ENCODE data around the gene ZNF862. TPM values are rescaled to one million over a fixed set of nuclear protein-coding genes. Genes with fewer than 3 reads are reported as not detected.

Gene ZNF862
- total and polyA plus RNA-seq, 10 of the 15 experiments (the other 5 are each of a cell fraction or from before 2014, with no cell fraction given): 0.49 to 7.7 (median 3.5) TPM

DNA sequence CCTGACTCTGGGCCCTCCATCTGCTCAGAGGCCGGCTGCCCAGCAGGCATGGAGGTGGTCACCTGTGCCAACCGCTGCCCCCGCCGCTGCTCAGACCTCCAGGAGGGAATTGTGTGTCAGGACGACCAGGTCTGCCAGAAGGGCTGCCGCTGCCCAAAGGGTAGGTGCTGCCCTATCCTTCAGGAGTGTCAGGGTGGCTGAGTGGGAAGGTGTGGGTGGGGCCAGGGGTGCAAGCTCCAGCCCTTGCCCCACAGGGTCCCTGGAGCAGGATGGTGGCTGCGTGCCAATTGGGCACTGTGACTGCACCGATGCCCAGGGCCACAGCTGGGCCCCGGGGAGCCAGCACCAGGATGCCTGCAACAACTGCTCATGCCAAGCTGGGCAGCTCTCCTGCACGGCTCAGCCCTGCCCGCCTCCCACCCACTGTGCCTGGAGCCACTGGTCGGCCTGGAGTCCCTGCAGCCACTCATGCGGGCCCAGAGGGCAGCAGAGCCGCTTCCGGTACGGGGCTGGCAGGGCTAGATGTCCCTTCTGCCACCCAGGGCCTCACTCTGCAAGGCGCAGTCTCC lies 17.5 kb upstream of the ZNF862 start:
- intact Hi-C loops (cut with micrococcal nuclease; ENCODE audit: unreplicated experiment) (no loop called here), in situ Hi-C loops (cut with MboI) (no loop called here)
- no peak overlapping the region for H3K27ac ChIP-seq (ENCODE audit: control insufficient read depth, insufficient read depth)
- TF ChIP-seq, protein P1, sequence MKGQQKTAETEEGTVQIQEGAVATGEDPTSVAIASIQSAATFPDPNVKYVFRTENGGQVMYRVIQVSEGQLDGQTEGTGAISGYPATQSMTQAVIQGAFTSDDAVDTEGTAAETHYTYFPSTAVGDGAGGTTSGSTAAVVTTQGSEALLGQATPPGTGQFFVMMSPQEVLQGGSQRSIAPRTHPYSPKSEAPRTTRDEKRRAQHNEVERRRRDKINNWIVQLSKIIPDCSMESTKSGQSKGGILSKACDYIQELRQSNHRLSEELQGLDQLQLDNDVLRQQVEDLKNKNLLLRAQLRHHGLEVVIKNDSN (IDR thresholded peaks at IDR 0.05; ENCODE audit: borderline replicate concordance, extremely low read length, insufficient read depth, low read depth, low read length): no peak
- TF ChIP-seq NFYA (IDR thresholded peaks at IDR 0.05; ENCODE audit: borderline replicate concordance, low read depth, low read length) (no peak), YY1 (IDR thresholded peaks at IDR 0.05; ENCODE audit: low read depth, low read length) (no peak), NFIC (IDR thresholded peaks at IDR 0.05; ENCODE audit: low read depth, low read length) (no peak), HDAC6 (IDR thresholded peaks at IDR 0.05; ENCODE audit: unreplicated experiment) (no peak), POU2F2 (IDR thresholded peaks at IDR 0.05; ENCODE audit: borderline replicate concordance, low read depth, low read length) (no peak), ZNF217 (IDR thresholded peaks at IDR 0.05) (no peak), RBBP5 (conservative IDR thresholded peaks at IDR 0.05) (no peak), ZZZ3 (IDR thresholded peaks at IDR 0.05; ENCODE audit: control insufficient read depth, insufficient read length, low read depth) (no peak), STAT1 (conservative IDR thresholded peaks at IDR 0.05) (no peak), ETV6 (conservative IDR thresholded peaks at IDR 0.05 in 1 of 2, IDR thresholded peaks at IDR 0.05 in 1 of 2; ENCODE audit: borderline replicate concordance in 1 of 2, low read depth in 1 of 2) (no peak), IKZF1 (conservative IDR thresholded peaks at IDR 0.05) (no peak), ATF7 (IDR thresholded peaks at IDR 0.05; ENCODE audit: low read depth) (no peak)
- TF ChIP-seq, protein P2, sequence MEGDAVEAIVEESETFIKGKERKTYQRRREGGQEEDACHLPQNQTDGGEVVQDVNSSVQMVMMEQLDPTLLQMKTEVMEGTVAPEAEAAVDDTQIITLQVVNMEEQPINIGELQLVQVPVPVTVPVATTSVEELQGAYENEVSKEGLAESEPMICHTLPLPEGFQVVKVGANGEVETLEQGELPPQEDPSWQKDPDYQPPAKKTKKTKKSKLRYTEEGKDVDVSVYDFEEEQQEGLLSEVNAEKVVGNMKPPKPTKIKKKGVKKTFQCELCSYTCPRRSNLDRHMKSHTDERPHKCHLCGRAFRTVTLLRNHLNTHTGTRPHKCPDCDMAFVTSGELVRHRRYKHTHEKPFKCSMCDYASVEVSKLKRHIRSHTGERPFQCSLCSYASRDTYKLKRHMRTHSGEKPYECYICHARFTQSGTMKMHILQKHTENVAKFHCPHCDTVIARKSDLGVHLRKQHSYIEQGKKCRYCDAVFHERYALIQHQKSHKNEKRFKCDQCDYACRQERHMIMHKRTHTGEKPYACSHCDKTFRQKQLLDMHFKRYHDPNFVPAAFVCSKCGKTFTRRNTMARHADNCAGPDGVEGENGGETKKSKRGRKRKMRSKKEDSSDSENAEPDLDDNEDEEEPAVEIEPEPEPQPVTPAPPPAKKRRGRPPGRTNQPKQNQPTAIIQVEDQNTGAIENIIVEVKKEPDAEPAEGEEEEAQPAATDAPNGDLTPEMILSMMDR (IDR thresholded peaks at IDR 0.05 in 2 of 3, conservative IDR thresholded peaks at IDR 0.05 in 1 of 3; ENCODE audit: control insufficient read depth in 2 of 3, extremely low read depth in 1 of 3, insufficient read depth in 1 of 3, low read depth in 3 of 3, low read length in 3 of 3): no peak
- TF ChIP-seq, protein P3, sequence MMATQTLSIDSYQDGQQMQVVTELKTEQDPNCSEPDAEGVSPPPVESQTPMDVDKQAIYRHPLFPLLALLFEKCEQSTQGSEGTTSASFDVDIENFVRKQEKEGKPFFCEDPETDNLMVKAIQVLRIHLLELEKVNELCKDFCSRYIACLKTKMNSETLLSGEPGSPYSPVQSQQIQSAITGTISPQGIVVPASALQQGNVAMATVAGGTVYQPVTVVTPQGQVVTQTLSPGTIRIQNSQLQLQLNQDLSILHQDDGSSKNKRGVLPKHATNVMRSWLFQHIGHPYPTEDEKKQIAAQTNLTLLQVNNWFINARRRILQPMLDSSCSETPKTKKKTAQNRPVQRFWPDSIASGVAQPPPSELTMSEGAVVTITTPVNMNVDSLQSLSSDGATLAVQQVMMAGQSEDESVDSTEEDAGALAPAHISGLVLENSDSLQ (IDR thresholded peaks at IDR 0.05): no peak
- H3K4me1 ChIP-seq (ENCODE audit: control insufficient read depth, insufficient read depth, low read length): no peaks in the 10 kb centered on the region
- no peak overlapping the region for H3K4me3 ChIP-seq
- 51% methylated on average over 17 of the region's 17 CpGs for WGBS (ENCODE audit: insufficient coverage, insufficient replicate concordance, low lambda C conversion rate, missing lambda C conversion rate)
- ChIA-PET SMC1A (ENCODE audit: uncharacterized antibody, unreplicated experiment) (no interaction called here), POLR2A (no interaction called here), CTCF (no interaction called here), RAD21 (ENCODE audit: unreplicated experiment) (no interaction called here)
- no peak for FAIRE-seq
- no peaks in the 10 kb centered on the region for H3K36me3 ChIP-seq (ENCODE audit: control insufficient read depth in 2 of 2, insufficient read depth in 2 of 2, low read length in 1 of 2)
- H3K9me3 ChIP-seq (replicated peaks; ENCODE audit: control insufficient read depth, insufficient read depth, low read length): no peaks in the 10 kb centered on the region
- ATAC-seq: no peak
- no peak overlapping the region for H3K9ac ChIP-seq (ENCODE audit: control insufficient read depth, insufficient read depth, low read length)
- H3K79me2 ChIP-seq (ENCODE audit: control insufficient read depth, insufficient read depth, low read length): no peaks in the 10 kb centered on the region
- no peak for DNase-seq (ENCODE audit: low read depth, low spot score)
- no peak overlapping the region for H3K4me2 ChIP-seq (ENCODE audit: control insufficient read depth, insufficient read depth)
- no peaks in the 10 kb centered on the region for H4K20me1 ChIP-seq (ENCODE audit: control insufficient read depth, insufficient read depth)
- H2AFZ ChIP-seq (ENCODE audit: control insufficient read depth, low read depth, low read length): no peak overlapping the region
- H3K27me3 ChIP-seq (replicated peaks in 1 of 2; ENCODE audit: control insufficient read depth in 2 of 2, insufficient read depth in 2 of 2, low read length in 1 of 2): peaks cover 0 to 2% of the 10 kb centered on the region in 2 experiments; a peak in 2 of 4 replicates
- no TSS peak for BruUV-seq (replicated peaks)

Data from GM12878 (cell line).